Neutrophil (primary cell): Measurements from ENCODE around the gene SF3A2.

ENCODE experiments used
- H3K27ac ChIP-seq: fragments of 200-600 bp; sonication (generic); 2 replicates; pipeline ENCODE4 v1.5.1; 2016; ENCODE audit warnings: mild to moderate bottlenecking, moderate library complexity
- H3K27me3 ChIP-seq: fragments of 200-600 bp; sonication (generic); 2 replicates; pipeline ENCODE4 v1.6.0; 2016; ENCODE audit warnings: mild to moderate bottlenecking
- H3K36me3 ChIP-seq: fragments of 200-600 bp; sonication (generic); 2 replicates; pipeline ENCODE4 v1.5.1; 2017
- H3K4me1 ChIP-seq, 2 experiments: fragments of 200-600 bp in 1 of 2; sonication (generic) in 1 of 2; 1 replicate in 1 of 2; 2 replicates in 1 of 2; pipeline versions ENCODE4 v1.5.1 to v1.6.1; 2013 to 2016; ENCODE audit warnings: low read depth in 1 of 2, low read length in 1 of 2, mild to moderate bottlenecking in 1 of 2, moderate library complexity in 1 of 2; ENCODE audit not compliant: control insufficient read depth in 1 of 2, insufficient read depth in 1 of 2
- H3K4me3 ChIP-seq, 2 experiments: fragments of 200-600 bp in 1 of 2; sonication (generic) in 1 of 2; 1 replicate in 1 of 2; 2 replicates in 1 of 2; pipeline ENCODE4 v1.5.1; 2013 to 2016; ENCODE audit warnings: low read depth in 1 of 2, low read length in 1 of 2, mild to moderate bottlenecking in 1 of 2, moderate library complexity in 1 of 2
- H3K9me3 ChIP-seq: fragments of 200-600 bp; sonication (generic); 2 replicates; pipeline ENCODE4 v1.5.1; 2016
- TF ChIP-seq, protein P1 (sequence below): fragments of 200-600 bp; sonication (generic); IDR thresholded peaks from 2 replicates; pipeline ENCODE4 v1.5.1; 2016; ENCODE audit warnings: antibody characterized with exemption

SF3A2 gene

DNA sequence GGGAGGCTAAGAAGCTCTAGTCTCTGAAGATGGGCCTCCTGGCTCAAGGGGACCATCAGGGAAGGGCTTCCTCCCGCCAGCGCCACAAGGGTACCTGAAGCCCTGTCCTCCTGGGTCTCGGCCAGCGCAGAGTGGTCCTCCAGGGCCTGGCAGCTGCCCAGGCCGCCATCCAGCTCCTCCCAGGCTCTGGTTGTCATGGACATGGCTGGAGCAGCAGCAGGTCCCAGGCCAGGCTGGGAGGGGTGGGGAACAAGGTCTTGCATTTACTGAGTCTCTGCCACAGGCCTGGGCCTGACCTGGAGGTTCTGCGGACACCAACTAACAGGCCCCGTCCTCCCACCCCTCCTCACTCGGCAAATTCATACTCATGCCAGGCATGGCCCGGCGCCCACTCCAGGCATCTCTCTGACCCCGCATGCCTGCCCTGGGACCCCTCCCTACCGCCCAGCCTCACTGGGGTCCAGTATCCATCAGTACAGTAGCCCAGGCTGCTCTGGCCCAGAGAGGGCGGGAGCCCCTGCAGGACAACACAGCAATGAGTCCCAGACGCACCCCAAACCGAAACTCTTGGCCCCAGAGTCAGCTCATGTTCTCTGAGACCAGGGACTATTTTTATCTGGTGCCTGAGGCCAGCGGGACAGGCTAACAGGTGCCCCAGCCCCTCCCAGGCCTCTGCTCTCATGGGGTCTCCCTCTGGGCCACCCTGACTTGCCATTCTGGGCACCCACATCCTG, 18.7 kb downstream of the SF3A2 start:
- TF ChIP-seq, protein P1, sequence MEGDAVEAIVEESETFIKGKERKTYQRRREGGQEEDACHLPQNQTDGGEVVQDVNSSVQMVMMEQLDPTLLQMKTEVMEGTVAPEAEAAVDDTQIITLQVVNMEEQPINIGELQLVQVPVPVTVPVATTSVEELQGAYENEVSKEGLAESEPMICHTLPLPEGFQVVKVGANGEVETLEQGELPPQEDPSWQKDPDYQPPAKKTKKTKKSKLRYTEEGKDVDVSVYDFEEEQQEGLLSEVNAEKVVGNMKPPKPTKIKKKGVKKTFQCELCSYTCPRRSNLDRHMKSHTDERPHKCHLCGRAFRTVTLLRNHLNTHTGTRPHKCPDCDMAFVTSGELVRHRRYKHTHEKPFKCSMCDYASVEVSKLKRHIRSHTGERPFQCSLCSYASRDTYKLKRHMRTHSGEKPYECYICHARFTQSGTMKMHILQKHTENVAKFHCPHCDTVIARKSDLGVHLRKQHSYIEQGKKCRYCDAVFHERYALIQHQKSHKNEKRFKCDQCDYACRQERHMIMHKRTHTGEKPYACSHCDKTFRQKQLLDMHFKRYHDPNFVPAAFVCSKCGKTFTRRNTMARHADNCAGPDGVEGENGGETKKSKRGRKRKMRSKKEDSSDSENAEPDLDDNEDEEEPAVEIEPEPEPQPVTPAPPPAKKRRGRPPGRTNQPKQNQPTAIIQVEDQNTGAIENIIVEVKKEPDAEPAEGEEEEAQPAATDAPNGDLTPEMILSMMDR, result no peak
- no peaks in the 10 kb centered on the region for H3K9me3 ChIP-seq
- peaks cover 36 to 37% of the 10 kb centered on the region in 2 experiments for H3K4me1 ChIP-seq
- H3K36me3 ChIP-seq, result no peaks in the 10 kb centered on the region
- no peak overlapping the region for H3K4me3 ChIP-seq
- H3K27ac ChIP-seq, result no peak overlapping the region
- H3K27me3 ChIP-seq, result peaks cover 48% of the 10 kb centered on the region

DNA sequence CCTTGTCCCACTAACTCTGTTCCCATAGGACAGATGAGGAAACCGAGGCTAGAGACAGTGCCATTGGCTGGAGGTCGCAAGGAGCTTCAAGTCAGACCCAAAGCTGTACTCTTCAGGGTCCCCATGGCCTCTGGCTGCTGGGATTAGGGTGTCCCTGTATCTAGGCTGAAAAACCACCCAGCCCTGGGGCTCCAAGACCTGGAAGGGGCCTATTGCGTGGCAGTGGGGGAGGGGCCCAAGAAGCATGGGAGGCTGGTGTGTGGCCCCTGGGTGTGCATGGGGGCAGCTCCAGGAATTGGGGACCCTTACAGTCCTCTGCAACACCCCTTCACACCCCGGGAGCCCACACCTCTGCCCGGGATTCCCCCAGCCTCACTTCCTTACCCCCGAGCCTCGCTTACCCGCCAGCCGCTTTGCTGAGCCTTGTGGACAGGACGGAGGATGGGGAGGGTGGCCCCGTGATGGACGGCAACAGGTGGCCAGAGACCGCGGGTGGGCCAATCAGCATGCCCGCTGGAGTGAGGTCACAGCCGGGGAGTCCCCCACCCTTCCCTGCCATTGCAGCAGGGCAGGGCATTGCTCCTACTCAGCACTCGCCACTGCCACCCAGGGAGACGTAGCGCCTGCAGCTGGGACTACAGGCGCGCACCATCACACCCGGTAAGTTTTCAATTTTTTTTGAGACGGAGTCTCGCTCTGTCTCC, 19.5 kb downstream of the SF3A2 start, which contains the start of gene JSRP1:
JSRP1 (minus strand) TSS at position 436 of the 704 bp plus-strand sequence. CDS start 1,103 bp downstream, outside the sequence.
- no peak within 1 kb of the TSS for H3K4me3 ChIP-seq
- no peaks in the 10 kb centered on the region for H3K36me3 ChIP-seq
- H3K27ac ChIP-seq, result no peak within 1 kb of the TSS
- TF ChIP-seq, protein P1, result no peak
- H3K27me3 ChIP-seq, result peaks cover 39% of the 10 kb centered on the region
- H3K4me1 ChIP-seq, result peaks cover 27 to 29% of the 10 kb centered on the region in 2 experiments
- no peaks in the 10 kb centered on the region for H3K9me3 ChIP-seq

DNA sequence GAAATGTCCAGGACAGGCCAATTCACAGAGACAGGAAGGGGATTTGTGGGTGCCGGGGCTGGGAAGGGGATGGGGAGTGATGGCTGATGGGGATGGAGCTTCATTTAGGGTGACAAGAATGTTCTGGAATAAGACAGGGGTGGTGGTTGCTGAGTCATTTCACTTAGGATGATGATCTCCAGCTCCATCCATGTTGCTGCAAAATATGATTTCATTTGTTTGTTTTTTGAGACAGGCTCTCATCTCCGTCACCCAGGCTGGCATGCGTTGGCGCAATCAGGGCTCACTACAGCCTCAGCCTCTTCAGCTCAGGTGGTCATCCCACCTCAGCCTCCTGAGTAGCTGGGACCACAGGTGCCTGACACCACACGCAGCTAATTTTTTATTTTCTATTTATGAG, 22.7 kb downstream of the SF3A2 start:
- Histone ChIP-seq H3K27me3 (peaks cover 7% of the 10 kb centered on the region), H3K27ac (no peak overlapping the region), H3K9me3 (no peaks in the 10 kb centered on the region), H3K36me3 (no peaks in the 10 kb centered on the region), H3K4me1 (peaks cover 10 to 11% of the 10 kb centered on the region in 2 experiments), H3K4me3 (no peak overlapping the region)
- TF ChIP-seq, protein P1, result no peak

DNA sequence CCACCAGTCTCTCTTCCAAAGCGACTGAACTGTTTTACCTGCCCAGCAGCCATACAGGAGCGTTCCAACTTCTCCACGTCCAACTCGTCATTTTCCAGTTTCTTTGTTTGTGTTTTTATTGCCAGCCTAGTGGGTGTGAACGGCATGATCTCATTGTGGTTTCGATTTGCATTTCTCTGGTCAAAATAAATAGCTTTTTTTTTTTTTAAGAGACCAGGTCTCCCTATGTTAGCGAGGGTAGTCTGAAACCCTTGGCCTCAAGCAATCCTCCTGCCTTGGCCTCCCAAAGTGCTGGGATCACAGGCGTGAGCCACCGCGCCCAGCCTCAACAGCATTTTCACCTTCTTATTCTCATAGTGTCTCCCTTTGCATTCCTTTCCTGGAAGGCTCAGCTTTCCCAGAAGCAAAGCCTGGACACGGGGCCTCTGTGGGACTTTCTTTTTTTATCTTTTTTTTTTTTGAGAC, 23.7 kb downstream of the SF3A2 start:
- Histone ChIP-seq H3K27ac (no peak overlapping the region), H3K4me1 (peaks cover 20 to 21% of the 10 kb centered on the region in 2 experiments), H3K36me3 (no peaks in the 10 kb centered on the region), H3K27me3 (no peaks in the 10 kb centered on the region), H3K4me3 (no peak overlapping the region), H3K9me3 (no peaks in the 10 kb centered on the region)
- TF ChIP-seq, protein P1, result no peak

DNA sequence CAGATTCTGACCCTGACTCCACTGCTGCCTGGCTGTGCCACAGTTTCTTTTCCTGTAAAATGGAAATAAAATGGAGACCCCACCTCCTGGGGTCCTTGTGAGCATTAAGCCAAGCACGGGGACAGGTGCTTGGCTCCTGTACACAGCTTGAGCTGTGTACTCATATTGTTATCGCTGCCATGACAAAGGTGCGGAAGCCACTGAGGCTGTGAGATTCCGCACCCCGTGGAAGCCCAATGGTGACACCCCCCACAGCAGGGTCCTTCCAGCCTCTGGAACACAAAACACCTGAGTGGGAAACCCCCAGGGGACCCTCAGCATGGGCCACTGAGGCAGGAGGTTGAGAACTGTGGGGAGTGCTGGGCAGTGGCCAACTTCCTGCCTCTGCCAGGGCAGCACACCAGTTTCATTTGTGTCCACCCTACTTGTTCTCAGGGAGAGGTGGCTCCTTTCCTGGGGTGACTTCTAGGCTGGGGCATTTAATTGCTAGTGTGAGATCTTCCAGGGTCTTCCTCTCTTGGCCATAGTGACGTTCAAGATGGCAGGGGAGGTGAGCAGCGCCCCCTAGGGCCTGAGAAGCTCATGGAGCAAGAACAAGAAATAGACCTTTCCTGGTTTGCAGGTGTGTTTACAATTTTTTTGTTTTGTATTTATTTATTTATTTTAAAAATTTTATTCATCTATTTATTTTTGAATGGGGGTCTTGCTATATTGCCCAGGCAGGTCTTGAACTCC, 25.0 kb downstream of the SF3A2 start:
- no peak overlapping the region for H3K4me3 ChIP-seq
- no peaks in the 10 kb centered on the region for H3K9me3 ChIP-seq
- H3K4me1 ChIP-seq, result peaks cover 32 to 33% of the 10 kb centered on the region in 2 experiments
- H3K36me3 ChIP-seq, result no peaks in the 10 kb centered on the region
- H3K27ac ChIP-seq, result no peak overlapping the region
- TF ChIP-seq, protein P1, result peak; percentile 35
- no peaks in the 10 kb centered on the region for H3K27me3 ChIP-seq
